Stimulated activated CD4-positive, alpha-beta T cell treated with anti-CD3 and anti-CD28 coated beads, Interleukin-1b, Interleukin-23, amount 100 ng/mL, for 4 hours (primary cell): ENCODE results near the gene ANKZF1.
"Not testable (repeated sequence)": the region's sequence is repeated elsewhere in the genome, so short reads cannot be mapped to it uniquely, and the experiment has no call there.

ENCODE experiments used
- DNase-seq, 2 donors: peaks; one replicate each; pipeline ENCODE4 v3.0.0-alpha.2; 2020; ENCODE audit warnings: low read depth in 2 of 2

ANKZF1 gene

GRCh38 chr2:219252900-219253752, 23.5 kb downstream of the ANKZF1 start, which contains the start of gene TUBA4B:
Gene TUBA4B, plus strand, starts transcription at chr2:219253243. Its CDS starts 165 bp downstream, at chr2:219253408.
- peak in 1 of 2 donors; percentile 30 for DNase-seq

- peak; percentile 88 to 92 for DNase-seq
These were observed 24.4 kb downstream of the ANKZF1 start, which contains the start of gene TUBA4A for GRCh38 chr2:219253753-219254589. Gene TUBA4A, minus strand, starts transcription at chr2:219253918. Its CDS starts 60 bp downstream, at chr2:219253858.

GRCh38 chr2:219254590-219255201, 25.1 kb downstream of the ANKZF1 start:
- DNase-seq: peak in 1 of 2 donors; percentile 22

GRCh38 chr2:219258942-219259341, 29.3 kb downstream of the ANKZF1 start:
- DNase-seq: not testable (repeated sequence)

GRCh38 chr2:219261024-219261855, 31.6 kb downstream of the ANKZF1 start:
- no peak for DNase-seq

- DNase-seq: no peak
These were observed 36.6 kb downstream of the ANKZF1 start for GRCh38 chr2:219266232-219266631.

- no peak for DNase-seq
These were observed 37.3 kb downstream of the ANKZF1 start for GRCh38 chr2:219266886-219267285.

- no peak for DNase-seq
These were observed 38.7 kb downstream of the ANKZF1 start for GRCh38 chr2:219268294-219268693.

GRCh38 chr2:219269362-219270054, 39.9 kb downstream of the ANKZF1 start:
- no peak for DNase-seq

GRCh38 chr2:219270055-219270372, 40.4 kb downstream of the ANKZF1 start:
- no peak for DNase-seq

GRCh38 chr2:219271021-219271420, 41.4 kb downstream of the ANKZF1 start:
- DNase-seq: no peak

GRCh38 chr2:219272356-219272755, 42.8 kb downstream of the ANKZF1 start:
- no peak for DNase-seq

GRCh38 chr2:219272995-219273394, 43.4 kb downstream of the ANKZF1 start:
- DNase-seq: no peak

GRCh38 chr2:219273937-219274336, 44.3 kb downstream of the ANKZF1 start:
- no peak for DNase-seq

GRCh38 chr2:219274361-219274921, 44.8 kb downstream of the ANKZF1 start:
- no peak for DNase-seq

- DNase-seq: peak; percentile 62 to 70
These were observed 48.4 kb downstream of the ANKZF1 start for GRCh38 chr2:219277703-219278654.

GRCh38 chr2:219278655-219279150, 49.1 kb downstream of the ANKZF1 start:
- no peak for DNase-seq

- DNase-seq: peak; percentile 98
These were observed 49.7 kb downstream of the ANKZF1 start, which contains the start of gene DNAJB2 for GRCh38 chr2:219279151-219279915. Gene DNAJB2, plus strand, starts transcription at chr2:219279366. Its CDS starts 468 bp downstream, at chr2:219279834.
